ENCODE measurements around the gene OFD1.

GRCh38 chrX:13764765-13765164, 30.2 kb downstream of the OFD1 start:
- no peak for TF ChIP-seq TAF1 (IDR thresholded peaks at IDR 0.05; ENCODE audit: borderline replicate concordance, low read depth, low read length)
- no peak for TF ChIP-seq POLR2A (IDR thresholded peaks at IDR 0.05; ENCODE audit: low read depth, low read length)

Measured in GM12892 (cell line).